Stimulated activated naive CD8-positive, alpha-beta T cell treated with anti-CD3 and anti-CD28 coated beads, Interleukin-15, Interleukin-2, amounts not matched to agents 100 ng/mL and 50 ng/mL, for 24 hours (primary cell): Measurements from ENCODE around the gene GABPB1.

Experiments used
- H3K27ac Mint-ChIP-seq: one replicate; pipeline ENCODE4 v1.8.0; 2021; ENCODE audit warnings: mild to moderate bottlenecking, mixed read lengths
- H3K27me3 Mint-ChIP-seq: one replicate; pipeline ENCODE4 v1.8.0; 2021; ENCODE audit warnings: mixed read lengths
- H3K36me3 Mint-ChIP-seq: one replicate; pipeline ENCODE4 v1.8.0; 2021; ENCODE audit warnings: low read depth, mixed read lengths
- H3K4me1 Mint-ChIP-seq: one replicate; pipeline ENCODE4 v1.8.0; 2021; ENCODE audit warnings: low read depth, mixed read lengths
- H3K4me3 Mint-ChIP-seq: one replicate; pipeline ENCODE4 v1.8.0; 2021; ENCODE audit warnings: mild to moderate bottlenecking, mixed read lengths
- H3K9me3 Mint-ChIP-seq: one replicate; pipeline ENCODE4 v1.8.0; 2021; ENCODE audit warnings: mixed read lengths

GABPB1 gene

GRCh38 chr15:50227076-50227475 lies 127.9 kb downstream of the GABPB1 start:
- Mint-ChIP-seq H3K4me1 (no peaks in the 10 kb centered on the region), H3K9me3 (no peaks in the 10 kb centered on the region), H3K36me3 (peaks cover 13% of the 10 kb centered on the region), H3K27me3 (no peaks in the 10 kb centered on the region), H3K27ac (no peak overlapping the region), H3K4me3 (no peak overlapping the region)

GRCh38 chr15:50225938-50226337 lies 129.1 kb downstream of the GABPB1 start:
- Mint-ChIP-seq H3K4me1 (no peaks in the 10 kb centered on the region), H3K9me3 (no peaks in the 10 kb centered on the region), H3K36me3 (peaks cover 10% of the 10 kb centered on the region), H3K4me3 (no peak overlapping the region), H3K27me3 (no peaks in the 10 kb centered on the region), H3K27ac (no peak overlapping the region)
